Mesenchymal stem cell (in vitro differentiated cells and primary cell): ENCODE measurements around the gene GSK3B.

Experiments
- DNase-seq: peaks from one replicate; pipeline ENCODE4 v3.0.0-alpha.2; 2013
- H2AFZ ChIP-seq: one replicate; pipeline ENCODE4 v1.6.1; 2013; ENCODE audit warnings: low read depth, mild to moderate bottlenecking, control low read depth, inconsistent platforms, low read length, moderate library complexity
- H2AK5ac ChIP-seq: 2 replicates; pipeline ENCODE4 v1.6.1; 2013; ENCODE audit warnings: low read length, moderate library complexity, mild to moderate bottlenecking, inconsistent platforms; ENCODE audit not compliant: severe bottlenecking
- H2BK120ac ChIP-seq: one replicate; pipeline ENCODE4 v1.6.1; 2013; ENCODE audit warnings: low read depth, mild to moderate bottlenecking, inconsistent platforms, low read length, moderate library complexity
- H2BK12ac ChIP-seq, 2 experiments: one replicate each; pipeline ENCODE4 v1.6.1; 2013; ENCODE audit warnings: inconsistent platforms in 2 of 2, low read length in 2 of 2, mild to moderate bottlenecking in 2 of 2, moderate library complexity in 2 of 2, control low read depth in 1 of 2
- H2BK15ac ChIP-seq: one replicate; pipeline ENCODE4 v1.6.1; 2013; ENCODE audit warnings: mild to moderate bottlenecking, low read depth, inconsistent platforms; ENCODE audit not compliant: poor library complexity, severe bottlenecking
- H2BK5ac ChIP-seq: 2 replicates; pipeline ENCODE4 v1.6.1; 2013; ENCODE audit warnings: low read depth, mild to moderate bottlenecking, low read length, control low read depth, inconsistent platforms; ENCODE audit not compliant: poor library complexity, severe bottlenecking
- H3K14ac ChIP-seq, 2 experiments: one replicate each; pipeline ENCODE4 v1.6.1; 2013; ENCODE audit warnings: inconsistent platforms in 2 of 2, low read length in 2 of 2, control low read depth in 1 of 2, mild to moderate bottlenecking in 1 of 2, moderate library complexity in 1 of 2
- H3K18ac ChIP-seq, 2 experiments: one replicate each; pipeline ENCODE4 v1.6.1; 2013; ENCODE audit warnings: inconsistent platforms in 2 of 2, low read length in 2 of 2, control low read depth in 1 of 2, low read depth in 1 of 2, mild to moderate bottlenecking in 1 of 2
- H3K23ac ChIP-seq, 2 experiments: one replicate each; pipeline ENCODE4 v1.6.1; 2013; ENCODE audit warnings: inconsistent platforms in 2 of 2, low read length in 2 of 2, mild to moderate bottlenecking in 2 of 2, moderate library complexity in 2 of 2, control low read depth in 1 of 2
- H3K27ac ChIP-seq: 2 replicates; pipeline ENCODE4 v1.5.1; 2013; ENCODE audit warnings: mild to moderate bottlenecking, moderate library complexity, low read length, control low read depth, inconsistent platforms; ENCODE audit not compliant: poor library complexity, severe bottlenecking
- H3K27me3 ChIP-seq, 2 experiments: 2 replicates each; pipeline versions ENCODE4 v1.6.1 to v1.7.0; 2013; ENCODE audit warnings: low read length in 2 of 2, mild to moderate bottlenecking in 2 of 2, moderate library complexity in 2 of 2, control low read depth in 1 of 2, inconsistent platforms in 1 of 2; ENCODE audit not compliant: control insufficient read depth in 1 of 2, insufficient read depth in 1 of 2
- H3K36me3 ChIP-seq, 2 experiments: 2 replicates each; pipeline versions ENCODE4 v1.6.1 to v1.7.0; 2013; ENCODE audit warnings: low read length in 2 of 2, control low read depth in 1 of 2, inconsistent platforms in 1 of 2, low read depth in 1 of 2, mild to moderate bottlenecking in 1 of 2; ENCODE audit not compliant: insufficient read depth in 2 of 2, control insufficient read depth in 1 of 2
- H3K4ac ChIP-seq, 2 experiments: one replicate each; pipeline ENCODE4 v1.6.1; 2013; ENCODE audit warnings: inconsistent platforms in 2 of 2, low read length in 2 of 2, mild to moderate bottlenecking in 2 of 2, moderate library complexity in 2 of 2, control low read depth in 1 of 2, low read depth in 1 of 2
- H3K4me1 ChIP-seq: 2 replicates; pipeline ENCODE4 v1.6.1; 2013; ENCODE audit warnings: low read depth, low read length, control low read depth; ENCODE audit not compliant: control insufficient read depth, insufficient read depth
- H3K4me2 ChIP-seq: 2 replicates; pipeline ENCODE4 v1.6.1; 2013; ENCODE audit warnings: low read length, mild to moderate bottlenecking, inconsistent platforms; ENCODE audit not compliant: poor library complexity, severe bottlenecking
- H3K4me3 ChIP-seq, 2 experiments: 2 replicates each; pipeline versions ENCODE4 v1.5.1 to v1.7.0; 2013; ENCODE audit warnings: low read length in 2 of 2, mild to moderate bottlenecking in 2 of 2, control low read depth in 1 of 2, low read depth in 1 of 2; ENCODE audit not compliant: insufficient read depth in 1 of 2
- H3K79me1 ChIP-seq: replicated peaks from 2 replicates; pipeline ENCODE4 v1.6.1; 2013; ENCODE audit warnings: mild to moderate bottlenecking, control low read depth, low read length, inconsistent platforms; ENCODE audit not compliant: poor library complexity, severe bottlenecking
- H3K9ac ChIP-seq: 2 replicates; pipeline ENCODE4 v1.7.0; 2013; ENCODE audit warnings: mild to moderate bottlenecking, low read length, moderate library complexity
- H3K9me3 ChIP-seq: 2 replicates; pipeline ENCODE4 v1.7.0; 2013; ENCODE audit warnings: mild to moderate bottlenecking, low read length; ENCODE audit not compliant: control insufficient read depth
- H4K8ac ChIP-seq: one replicate; pipeline ENCODE4 v1.6.1; 2013; ENCODE audit warnings: inconsistent platforms, mild to moderate bottlenecking, low read length, moderate library complexity
- H4K91ac ChIP-seq: one replicate; pipeline ENCODE4 v1.6.1; 2013; ENCODE audit warnings: mild to moderate bottlenecking, low read length, inconsistent platforms
- WGBS: methylation state at CpG from one replicate; pipeline ENCODE4 v1.1.7; 2013; ENCODE audit warnings: mixed read lengths; 5-methylcytosine and 5-hydroxymethylcytosine counted together

GSK3B gene

DNA sequence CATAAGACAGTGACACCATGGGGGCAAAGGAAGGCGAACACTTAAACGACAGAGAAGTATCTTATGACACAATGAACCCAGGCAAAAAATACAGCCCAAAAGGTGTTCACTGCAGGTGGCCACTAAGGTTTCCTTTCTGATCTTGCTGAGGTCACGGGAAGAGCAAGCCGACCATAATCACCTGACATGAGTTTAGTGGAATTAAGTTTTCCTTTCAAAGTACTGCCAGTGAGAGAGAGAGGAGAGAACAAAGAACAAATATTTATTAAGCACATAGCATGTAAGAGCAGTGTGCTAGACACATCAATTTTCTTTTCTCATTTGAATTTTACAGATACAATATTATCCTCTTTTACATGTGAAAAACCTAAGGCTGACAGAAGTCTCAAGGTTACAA is 210.1 kb downstream of the GSK3B start:
- no peaks in the 10 kb centered on the region for H3K4me1 ChIP-seq
- DNase-seq: no peak
- H4K8ac ChIP-seq: no peak overlapping the region
- H3K36me3 ChIP-seq: peaks cover 0 to 66% of the 10 kb centered on the region in 2 experiments
- H3K23ac ChIP-seq: no peak overlapping the region
- no peak overlapping the region for H2BK120ac ChIP-seq
- H3K14ac ChIP-seq: no peak overlapping the region
- no peak overlapping the region for H2BK15ac ChIP-seq
- no peak overlapping the region for H3K4me2 ChIP-seq
- peaks cover 10% of the 10 kb centered on the region for H3K79me1 ChIP-seq
- no peak overlapping the region for H2BK5ac ChIP-seq
- no peak overlapping the region for H2AK5ac ChIP-seq
- H2AFZ ChIP-seq: no peak overlapping the region
- H3K9me3 ChIP-seq: no peaks in the 10 kb centered on the region
- no peak overlapping the region for H4K91ac ChIP-seq
- no peak overlapping the region for H3K27ac ChIP-seq
- WGBS: 95% methylated on average over 4 of the region's 4 CpGs
- H2BK12ac ChIP-seq: no peak overlapping the region
- H3K9ac ChIP-seq: no peak overlapping the region
- H3K4ac ChIP-seq: no peak overlapping the region
- no peaks in the 10 kb centered on the region for H3K27me3 ChIP-seq
- no peak overlapping the region for H3K4me3 ChIP-seq
- no peak overlapping the region for H3K18ac ChIP-seq

DNA sequence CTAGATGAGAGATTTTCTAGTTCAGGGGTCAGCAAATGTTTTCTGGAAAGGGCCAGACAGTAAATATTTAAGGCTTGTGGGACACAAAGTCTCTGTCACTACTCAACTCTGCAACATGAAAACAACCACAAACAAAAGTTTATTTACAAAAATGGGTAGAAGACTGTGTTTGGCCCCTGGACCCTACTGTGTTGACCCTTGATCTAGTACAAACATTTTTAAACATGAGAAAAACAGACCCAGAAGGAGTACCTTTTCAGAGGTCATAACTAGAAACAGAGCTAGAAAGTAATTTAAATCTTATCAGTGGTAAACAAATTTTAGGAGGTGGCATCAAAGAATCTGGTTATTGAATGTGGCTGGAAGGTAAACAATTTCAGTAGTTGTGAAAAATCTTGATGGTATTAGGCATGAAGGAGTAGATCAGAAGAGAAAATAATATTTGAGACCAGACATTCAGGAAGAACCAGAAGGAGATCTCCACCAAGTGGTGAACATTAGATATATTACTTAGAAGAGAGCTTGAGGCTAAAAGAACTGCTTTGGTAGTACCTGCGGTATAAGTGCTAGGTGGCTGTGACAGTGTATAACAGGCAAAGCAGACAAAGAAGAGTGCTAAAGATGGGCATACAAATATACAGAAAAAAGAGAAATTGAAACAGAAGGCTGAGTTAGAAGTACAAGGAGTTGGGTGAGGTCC is 210.6 kb downstream of the GSK3B start:
- H2BK120ac ChIP-seq: no peak overlapping the region
- H2AFZ ChIP-seq: no peak overlapping the region
- no peak overlapping the region for H2BK5ac ChIP-seq
- no peak overlapping the region for H3K9ac ChIP-seq
- H2AK5ac ChIP-seq: no peak overlapping the region
- H3K27me3 ChIP-seq: no peaks in the 10 kb centered on the region
- H3K4ac ChIP-seq: no peak overlapping the region
- H3K14ac ChIP-seq: no peak overlapping the region
- H2BK12ac ChIP-seq: no peak overlapping the region
- no peak overlapping the region for H3K4me2 ChIP-seq
- peaks cover 10% of the 10 kb centered on the region for H3K79me1 ChIP-seq
- WGBS: 100% methylated on average over 1 of the region's 1 CpG
- H3K27ac ChIP-seq: no peak overlapping the region
- no peak overlapping the region for H4K91ac ChIP-seq
- H3K36me3 ChIP-seq: peaks cover 0 to 65% of the 10 kb centered on the region in 2 experiments
- no peak overlapping the region for H4K8ac ChIP-seq
- H3K4me3 ChIP-seq: no peak overlapping the region
- no peaks in the 10 kb centered on the region for H3K9me3 ChIP-seq
- no peak overlapping the region for H3K18ac ChIP-seq
- no peaks in the 10 kb centered on the region for H3K4me1 ChIP-seq
- H3K23ac ChIP-seq: no peak overlapping the region
- no peak for DNase-seq
- H2BK15ac ChIP-seq: no peak overlapping the region

DNA sequence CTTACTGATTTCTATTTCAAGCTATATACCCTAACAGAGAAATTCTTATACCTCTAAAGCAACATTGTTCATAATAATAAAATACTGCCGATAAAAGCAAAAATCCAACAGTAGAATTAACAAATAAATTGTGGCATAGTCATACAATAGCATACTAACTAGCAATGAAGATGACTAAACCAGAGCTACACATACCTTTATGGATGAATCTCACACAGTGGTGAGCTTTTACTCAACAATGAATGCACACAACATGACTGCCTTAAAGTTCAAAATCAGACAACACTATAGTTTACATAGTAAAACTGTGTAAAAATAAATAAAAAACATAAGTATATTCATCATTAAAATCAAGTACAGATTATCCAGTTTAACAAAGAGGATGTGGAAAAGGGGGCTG is 213.3 kb downstream of the GSK3B start:
- Histone ChIP-seq H3K79me1 (peaks cover 10% of the 10 kb centered on the region), H3K4me3 (no peak overlapping the region), H4K8ac (no peak overlapping the region), H3K4me1 (no peaks in the 10 kb centered on the region), H3K18ac (no peak overlapping the region), H3K27ac (no peak overlapping the region), H3K9me3 (no peaks in the 10 kb centered on the region), H3K36me3 (peaks cover 0 to 72% of the 10 kb centered on the region in 2 experiments), H2BK15ac (no peak overlapping the region), H2AK5ac (no peak overlapping the region), H4K91ac (no peak overlapping the region), H2AFZ (no peak overlapping the region), H3K4me2 (no peak overlapping the region), H2BK12ac (no peak overlapping the region), H3K23ac (no peak overlapping the region), H2BK120ac (no peak overlapping the region), H2BK5ac (no peak overlapping the region), H3K9ac (no peak overlapping the region), H3K27me3 (no peaks in the 10 kb centered on the region), H3K4ac (no peak overlapping the region), H3K14ac (no peak overlapping the region)
- 100% methylated on average over 1 of the region's 1 CpG for WGBS
- DNase-seq: no peak

DNA sequence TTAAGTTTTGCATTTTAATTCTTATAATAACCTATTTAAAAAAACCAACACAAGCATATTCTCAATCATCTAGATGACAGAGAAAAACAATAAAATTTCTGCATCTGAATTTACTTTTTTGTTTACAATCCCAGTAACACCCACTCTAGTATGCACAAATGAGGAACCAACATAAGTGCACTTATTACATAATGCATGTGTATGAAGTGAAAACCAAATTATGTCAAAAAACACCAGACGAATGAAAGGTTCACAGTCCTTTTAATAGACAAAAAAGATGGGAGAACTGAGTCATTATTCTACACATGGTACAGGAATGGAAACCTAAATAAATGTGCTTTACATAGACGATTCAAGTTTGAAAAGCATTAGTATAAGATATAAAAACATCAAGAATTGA is 220.6 kb downstream of the GSK3B start:
- Histone ChIP-seq H2BK5ac (no peak overlapping the region), H3K9ac (no peak overlapping the region), H3K18ac (no peak overlapping the region), H3K27me3 (no peaks in the 10 kb centered on the region), H3K36me3 (peaks cover 0 to 68% of the 10 kb centered on the region in 2 experiments), H3K79me1 (peaks cover 2% of the 10 kb centered on the region), H2BK12ac (no peak overlapping the region), H2BK15ac (no peak overlapping the region), H3K4ac (no peak overlapping the region), H3K4me3 (no peak overlapping the region), H2AK5ac (no peak overlapping the region), H4K8ac (no peak overlapping the region), H3K4me1 (no peaks in the 10 kb centered on the region), H3K23ac (no peak overlapping the region), H4K91ac (no peak overlapping the region), H2BK120ac (no peak overlapping the region), H3K27ac (no peak overlapping the region), H3K4me2 (no peak overlapping the region), H3K9me3 (no peaks in the 10 kb centered on the region), H3K14ac (no peak overlapping the region), H2AFZ (no peak overlapping the region)
- DNase-seq: no peak
- WGBS: no CpG with 5 or more reads among the region's 2 CpGs
